Neuronal stem cell (in vitro differentiated cells): ENCODE measurements around the gene ADRM1.

Source experiments
- DNase-seq: peaks from one replicate; pipeline ENCODE4 v3.0.0-alpha.2; 2013; ENCODE audit warnings: low spot score
- H2AFZ ChIP-seq: one replicate; pipeline ENCODE4 v1.6.1; 2013; ENCODE audit warnings: mild to moderate bottlenecking, low read length, inconsistent platforms
- H2AK5ac ChIP-seq: 2 replicates; pipeline ENCODE4 v1.6.1; 2013; ENCODE audit warnings: low read depth, mild to moderate bottlenecking, inconsistent platforms, low read length, moderate library complexity, mixed read lengths
- H2BK120ac ChIP-seq: 2 replicates; pipeline ENCODE4 v1.6.1; 2013; ENCODE audit warnings: low read depth, mild to moderate bottlenecking, inconsistent platforms, low read length, moderate library complexity, mixed read lengths
- H2BK12ac ChIP-seq: one replicate; pipeline ENCODE4 v1.6.1; 2013; ENCODE audit warnings: low read length, inconsistent platforms
- H2BK15ac ChIP-seq: 2 replicates; pipeline ENCODE4 v1.6.1; 2013; ENCODE audit warnings: mild to moderate bottlenecking, low read length, inconsistent platforms, mixed read lengths
- H2BK5ac ChIP-seq: one replicate; pipeline ENCODE4 v1.6.1; 2013; ENCODE audit warnings: inconsistent platforms, mild to moderate bottlenecking, low read length, moderate library complexity
- H3K14ac ChIP-seq: one replicate; pipeline ENCODE4 v1.6.1; 2013; ENCODE audit warnings: low read length, inconsistent platforms
- H3K18ac ChIP-seq: 2 replicates; pipeline ENCODE4 v1.6.1; 2013; ENCODE audit warnings: low read length, inconsistent platforms
- H3K23ac ChIP-seq: 2 replicates; pipeline ENCODE4 v1.6.1; 2013; ENCODE audit warnings: low read depth, mild to moderate bottlenecking, mixed read lengths, low read length, inconsistent platforms; ENCODE audit not compliant: poor library complexity
- H3K27ac ChIP-seq: replicated peaks from 3 replicates; pipeline ENCODE4 v1.5.1; 2013; ENCODE audit warnings: low read length, inconsistent platforms
- H3K27me3 ChIP-seq, 3 experiments: 2 replicates each; pipeline ENCODE4 v1.6.1; 2013; ENCODE audit warnings: low read length in 3 of 3, mild to moderate bottlenecking in 2 of 3, inconsistent platforms in 1 of 3, low read depth in 1 of 3, mixed read lengths in 1 of 3, moderate library complexity in 1 of 3; ENCODE audit not compliant: control insufficient read depth in 3 of 3, insufficient read depth in 3 of 3
- H3K36me3 ChIP-seq, 2 donors: replicated peaks in 1 of 2; 2 replicates each; pipeline ENCODE4 v1.6.1; 2013; ENCODE audit warnings: low read length in 2 of 2; ENCODE audit not compliant: control insufficient read depth in 2 of 2, insufficient read depth in 2 of 2
- H3K4ac ChIP-seq: 2 replicates; pipeline ENCODE4 v1.6.1; 2013; ENCODE audit warnings: inconsistent platforms, mild to moderate bottlenecking, low read length, moderate library complexity
- H3K4me1 ChIP-seq, 2 donors: 1 replicate in 1 of 2; 2 replicates in 1 of 2; pipeline ENCODE4 v1.6.1; 2013; ENCODE audit warnings: low read length in 2 of 2, low read depth in 1 of 2; ENCODE audit not compliant: control insufficient read depth in 2 of 2, insufficient read depth in 1 of 2
- H3K4me2 ChIP-seq: one replicate; pipeline ENCODE4 v1.6.1; 2013; ENCODE audit warnings: mild to moderate bottlenecking, low read length, inconsistent platforms; ENCODE audit not compliant: insufficient read depth, poor library complexity, severe bottlenecking
- H3K4me3 ChIP-seq, 2 donors: 2 replicates each; pipeline ENCODE4 v1.5.1; 2013; ENCODE audit warnings: low read length in 2 of 2, mild to moderate bottlenecking in 2 of 2, inconsistent platforms in 1 of 2, moderate library complexity in 1 of 2
- H3K79me1 ChIP-seq: one replicate; pipeline ENCODE4 v1.6.1; 2013; ENCODE audit warnings: low read depth, mild to moderate bottlenecking, inconsistent platforms, low read length, moderate library complexity
- H3K9ac ChIP-seq: one replicate; pipeline ENCODE4 v1.6.1; 2013; ENCODE audit warnings: mild to moderate bottlenecking, low read depth, low read length, inconsistent platforms; ENCODE audit not compliant: poor library complexity
- H3K9me3 ChIP-seq, 2 donors: replicated peaks in 1 of 2; 2 replicates each; pipeline versions ENCODE3 to v1.6.1; 2013; ENCODE audit warnings: low read length in 2 of 2, mild to moderate bottlenecking in 2 of 2, inconsistent platforms in 1 of 2, low read depth in 1 of 2, mixed read lengths in 1 of 2, moderate library complexity in 1 of 2; ENCODE audit not compliant: control insufficient read depth in 2 of 2, insufficient read depth in 1 of 2
- H4K8ac ChIP-seq: one replicate; pipeline ENCODE4 v1.6.1; 2013; ENCODE audit warnings: low read depth, mild to moderate bottlenecking, inconsistent platforms, low read length, moderate library complexity
- H4K91ac ChIP-seq: one replicate; pipeline ENCODE4 v1.6.1; 2013; ENCODE audit warnings: low read length, low read depth, mild to moderate bottlenecking, inconsistent platforms; ENCODE audit not compliant: poor library complexity
- WGBS, 2 donors: extraction: QIAGEN DNeasy Blood & Tissue Kit; methylation state at CpG; one replicate each; pipeline ENCODE4 v1.1.7; 2013; ENCODE audit warnings: missing lambda C conversion rate in 2 of 2, mixed read lengths in 1 of 2; ENCODE audit not compliant: insufficient read length in 2 of 2, insufficient replicate concordance in 1 of 2; ENCODE audit errors: extremely low coverage in 2 of 2; 5-methylcytosine and 5-hydroxymethylcytosine counted together

ADRM1 gene

GRCh38 chr20:62331347-62331746 is 28.6 kb downstream of the ADRM1 start:
- peak overlapping the region; percentile 89 for H3K23ac ChIP-seq
- H3K9me3 ChIP-seq: peaks cover 0 to 5% of the 10 kb centered on the region in 2 donors
- no peak overlapping the region for H3K9ac ChIP-seq
- no CpG with 5 or more reads among the region's 19 CpGs for WGBS, 2 donors
- no peak overlapping the region for H2BK15ac ChIP-seq
- H3K27me3 ChIP-seq: no peaks in the 10 kb centered on the region
- H3K36me3 ChIP-seq: peaks cover 66 to 74% of the 10 kb centered on the region in 2 donors
- no peak overlapping the region for H3K18ac ChIP-seq
- H3K14ac ChIP-seq: no peak overlapping the region
- H3K4ac ChIP-seq: no peak overlapping the region
- H2BK120ac ChIP-seq: no peak overlapping the region
- no peak overlapping the region for H3K4me2 ChIP-seq
- DNase-seq: no peak
- no peak overlapping the region for H2BK12ac ChIP-seq
- no peak overlapping the region for H2AFZ ChIP-seq
- H3K79me1 ChIP-seq: peaks cover 7% of the 10 kb centered on the region
- H4K91ac ChIP-seq: no peak overlapping the region
- H2AK5ac ChIP-seq: no peak overlapping the region
- no peak overlapping the region for H3K27ac ChIP-seq
- H2BK5ac ChIP-seq: no peak overlapping the region
- H4K8ac ChIP-seq: no peak overlapping the region
- H3K4me3 ChIP-seq: no peak overlapping the region
- no peaks in the 10 kb centered on the region for H3K4me1 ChIP-seq

DNA sequence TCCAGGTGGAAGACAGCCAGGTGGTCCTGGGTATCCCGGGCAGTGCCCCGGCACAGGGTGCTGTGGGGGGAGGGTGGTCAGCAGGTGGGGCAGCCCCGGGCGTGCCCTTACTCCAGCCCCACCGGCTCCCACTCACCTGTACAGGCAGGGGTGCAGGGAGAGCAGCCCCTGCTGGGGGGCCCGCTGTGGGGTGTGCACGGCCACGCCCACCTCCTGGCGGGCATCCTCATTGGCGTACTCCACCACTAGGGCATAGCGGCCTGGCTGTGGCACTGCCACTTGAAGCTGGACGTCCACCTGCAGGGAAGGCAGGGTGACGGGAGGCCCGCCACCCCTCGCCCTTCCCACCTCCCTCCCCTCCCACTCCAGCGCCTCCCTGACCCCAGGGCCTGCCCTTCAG is 29.6 kb downstream of the ADRM1 start:
- no peak overlapping the region for H4K8ac ChIP-seq
- H2BK12ac ChIP-seq: no peak overlapping the region
- no peak overlapping the region for H3K4ac ChIP-seq
- H3K4me3 ChIP-seq: no peak overlapping the region
- H2AK5ac ChIP-seq: no peak overlapping the region
- peaks cover 66 to 69% of the 10 kb centered on the region in 2 donors for H3K36me3 ChIP-seq
- peaks cover 0 to 5% of the 10 kb centered on the region in 2 donors for H3K9me3 ChIP-seq
- no peak overlapping the region for H3K27ac ChIP-seq
- no peak overlapping the region for H2BK120ac ChIP-seq
- no peak overlapping the region for H2BK5ac ChIP-seq
- peaks cover 0 to 2% (median 0%) of the 10 kb centered on the region in 3 experiments for H3K27me3 ChIP-seq
- H3K79me1 ChIP-seq: peaks cover 12% of the 10 kb centered on the region
- peaks cover 0 to 3% of the 10 kb centered on the region in 2 donors for H3K4me1 ChIP-seq
- H3K18ac ChIP-seq: no peak overlapping the region
- H4K91ac ChIP-seq: no peak overlapping the region
- no peak overlapping the region for H3K4me2 ChIP-seq
- H3K14ac ChIP-seq: no peak overlapping the region
- H3K9ac ChIP-seq: peak overlapping the region; percentile 30
- no CpG with 5 or more reads among the region's 16 CpGs for WGBS, 2 donors
- H2AFZ ChIP-seq: no peak overlapping the region
- DNase-seq: no peak
- H3K23ac ChIP-seq: no peak overlapping the region
- no peak overlapping the region for H2BK15ac ChIP-seq

- Histone ChIP-seq H3K27ac (no peak overlapping the region), H3K4me2 (no peak overlapping the region)
- WGBS, 2 donors: no CpG with 5 or more reads among the region's 34 CpGs
These were observed 30.4 kb downstream of the ADRM1 start for GRCh38 chr20:62332989-62333819.

GRCh38 chr20:62333820-62334595 is 31.2 kb downstream of the ADRM1 start:
- Histone ChIP-seq H3K79me1 (peaks cover 13% of the 10 kb centered on the region), H3K4ac (no peak overlapping the region), H2AFZ (no peak overlapping the region), H3K36me3 (peaks cover 53 to 61% of the 10 kb centered on the region in 2 donors), H2BK12ac (no peak overlapping the region), H3K4me2 (no peak overlapping the region), H3K4me3 (peak overlapping the region in 1 of 2 donors; percentile 4), H3K18ac (no peak overlapping the region), H3K9ac (no peak overlapping the region), H3K23ac (peak overlapping the region; percentile 65), H3K14ac (no peak overlapping the region), H4K91ac (no peak overlapping the region), H2BK5ac (no peak overlapping the region), H3K4me1 (peaks cover 0 to 3% of the 10 kb centered on the region in 2 donors), H2AK5ac (no peak overlapping the region), H3K27ac (no peak overlapping the region), H2BK15ac (no peak overlapping the region), H4K8ac (peak overlapping the region; percentile 17), H3K27me3 (peaks cover 0 to 2% (median 0%) of the 10 kb centered on the region in 3 experiments), H2BK120ac (no peak overlapping the region), H3K9me3 (peaks cover 0 to 5% of the 10 kb centered on the region in 2 donors)
- no CpG with 5 or more reads among the region's 37 CpGs for WGBS, 2 donors
- no peak for DNase-seq

More at GRCh38 chr20:62332989-62333819, 30.4 kb downstream of the ADRM1 start:
- H3K36me3 ChIP-seq: peaks cover 61 to 66% of the 10 kb centered on the region in 2 donors
- peaks cover 0 to 5% of the 10 kb centered on the region in 2 donors for H3K9me3 ChIP-seq
- no peak for DNase-seq
- H3K18ac ChIP-seq: no peak overlapping the region
- H3K23ac ChIP-seq: peak overlapping the region; percentile 17
- H3K27me3 ChIP-seq: peaks cover 0 to 2% (median 0%) of the 10 kb centered on the region in 3 experiments
- H4K91ac ChIP-seq: no peak overlapping the region
- peak overlapping the region; percentile 10 for H2BK12ac ChIP-seq
- H4K8ac ChIP-seq: no peak overlapping the region
- H3K4me1 ChIP-seq: peaks cover 0 to 3% of the 10 kb centered on the region in 2 donors
- H2AK5ac ChIP-seq: no peak overlapping the region
- H3K79me1 ChIP-seq: peaks cover 13% of the 10 kb centered on the region
- peak overlapping the region; percentile 38 for H3K14ac ChIP-seq
- H2BK5ac ChIP-seq: no peak overlapping the region
- no peak overlapping the region for H3K4me3 ChIP-seq
- no peak overlapping the region for H2AFZ ChIP-seq
- no peak overlapping the region for H3K4ac ChIP-seq
- H3K9ac ChIP-seq: peak overlapping the region; percentile 44
- H2BK15ac ChIP-seq: no peak overlapping the region
- no peak overlapping the region for H2BK120ac ChIP-seq
